HCT116 (cell line): ENCODE results near the gene IGLL5.

ENCODE experiments used
- EZH2 ChIP-seq: fragments of 200-600 bp; sonication (generic); IDR thresholded peaks from 2 replicates; pipeline ENCODE4 v1.6.1; 2017; ENCODE audit warnings: antibody characterized with exemption, mixed run types
- POLR2A ChIP-seq: IDR thresholded peaks from 2 replicates; pipeline ENCODE4 v1.7.0; 2011; ENCODE audit warnings: borderline replicate concordance; ENCODE audit not compliant: insufficient read depth, insufficient read length; ENCODE audit errors: extremely low read depth
- POLR2AphosphoS5 ChIP-seq: IDR thresholded peaks from 2 replicates; pipeline ENCODE4 v1.6.1; 2011; ENCODE audit warnings: mild to moderate bottlenecking, low read depth, low read length, moderate library complexity
- REST ChIP-seq: IDR thresholded peaks from 2 replicates; pipeline ENCODE4 v1.6.1; 2012; ENCODE audit warnings: low read depth
- ZFX ChIP-seq: fragments of 450-650 bp; IDR thresholded peaks from 2 replicates; pipeline ENCODE4 v1.6.1; 2017

GRCh38 chr22:22937894-22938480 is 50.4 kb downstream of the IGLL5 start:
- TF ChIP-seq REST (no peak), POLR2A (no peak), EZH2 (no peak), POLR2AphosphoS5 (no peak), ZFX (no peak)
